Rectal smooth muscle tissue (tissue), 1 donor: ENCODE measurements around the gene FLCN.
A peak's percentile ranks its signal among the peaks of the same experiment; 100 is the strongest.

Experiments used
- H3K27ac ChIP-seq: one replicate; pipeline ENCODE4 v1.7.0; 2013; ENCODE audit warnings: low read depth, low read length, inconsistent platforms
- H3K27me3 ChIP-seq: one replicate; pipeline ENCODE4 v1.7.0; 2013; ENCODE audit warnings: low read length; ENCODE audit not compliant: control insufficient read depth, insufficient read depth
- H3K36me3 ChIP-seq: one replicate; pipeline ENCODE4 v1.7.0; 2013; ENCODE audit warnings: low read length; ENCODE audit not compliant: control insufficient read depth, insufficient read depth
- H3K4me1 ChIP-seq: one replicate; pipeline ENCODE4 v1.7.0; 2013; ENCODE audit warnings: low read length; ENCODE audit not compliant: control insufficient read depth, insufficient read depth
- H3K4me3 ChIP-seq: one replicate; pipeline ENCODE4 v1.7.0; 2013; ENCODE audit warnings: low read length
- H3K9ac ChIP-seq: one replicate; pipeline ENCODE4 v1.7.0; 2013; ENCODE audit warnings: low read length

Gene FLCN

DNA sequence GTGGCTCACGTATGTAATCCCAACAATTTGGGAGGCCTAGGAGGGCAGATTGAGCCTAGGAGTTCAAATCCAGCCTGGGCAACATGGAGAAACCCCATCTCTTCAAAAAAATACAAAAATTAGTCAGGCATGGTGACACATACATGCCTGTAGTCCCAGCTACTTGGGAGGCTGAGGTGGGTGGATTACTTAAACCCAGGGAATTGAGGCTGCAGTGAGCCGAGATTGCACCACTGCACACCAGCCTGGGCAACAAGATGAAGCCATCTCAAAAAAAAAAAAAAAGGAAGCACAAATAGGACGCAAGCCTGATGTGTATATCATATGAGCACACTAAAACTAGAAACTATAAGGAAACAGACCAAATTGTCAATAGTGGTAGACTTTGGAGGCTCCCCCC, 17.1 kb upstream of the FLCN start:
- no peak overlapping the region for H3K27ac ChIP-seq
- no peaks in the 10 kb centered on the region for H3K27me3 ChIP-seq
- no peak overlapping the region for H3K9ac ChIP-seq
- peaks cover 28% of the 10 kb centered on the region for H3K36me3 ChIP-seq
- no peak overlapping the region for H3K4me3 ChIP-seq
- no peaks in the 10 kb centered on the region for H3K4me1 ChIP-seq

DNA sequence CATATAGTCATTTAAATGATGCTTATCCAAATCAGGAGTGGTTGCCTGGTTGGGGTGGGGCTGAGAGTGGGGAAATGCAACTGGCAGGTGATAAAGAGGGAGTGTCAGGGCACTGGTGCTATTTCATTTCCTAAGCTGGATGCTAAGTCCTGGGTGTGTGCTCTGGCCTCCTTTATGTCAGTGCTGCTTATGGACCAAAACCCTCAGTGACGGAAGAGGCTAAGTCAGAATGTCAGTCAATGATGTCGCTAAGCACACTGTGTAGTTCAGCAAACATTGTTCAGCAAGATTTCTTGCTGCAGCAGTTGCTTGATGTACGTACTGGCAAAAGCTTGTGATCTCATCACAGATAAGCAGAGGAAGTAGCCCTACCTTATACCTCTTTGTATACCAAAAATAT, 16.4 kb upstream of the FLCN start:
- H3K27me3 ChIP-seq: no peaks in the 10 kb centered on the region
- no peak overlapping the region for H3K4me3 ChIP-seq
- peaks cover 26% of the 10 kb centered on the region for H3K36me3 ChIP-seq
- H3K27ac ChIP-seq: no peak overlapping the region
- no peaks in the 10 kb centered on the region for H3K4me1 ChIP-seq
- no peak overlapping the region for H3K9ac ChIP-seq

DNA sequence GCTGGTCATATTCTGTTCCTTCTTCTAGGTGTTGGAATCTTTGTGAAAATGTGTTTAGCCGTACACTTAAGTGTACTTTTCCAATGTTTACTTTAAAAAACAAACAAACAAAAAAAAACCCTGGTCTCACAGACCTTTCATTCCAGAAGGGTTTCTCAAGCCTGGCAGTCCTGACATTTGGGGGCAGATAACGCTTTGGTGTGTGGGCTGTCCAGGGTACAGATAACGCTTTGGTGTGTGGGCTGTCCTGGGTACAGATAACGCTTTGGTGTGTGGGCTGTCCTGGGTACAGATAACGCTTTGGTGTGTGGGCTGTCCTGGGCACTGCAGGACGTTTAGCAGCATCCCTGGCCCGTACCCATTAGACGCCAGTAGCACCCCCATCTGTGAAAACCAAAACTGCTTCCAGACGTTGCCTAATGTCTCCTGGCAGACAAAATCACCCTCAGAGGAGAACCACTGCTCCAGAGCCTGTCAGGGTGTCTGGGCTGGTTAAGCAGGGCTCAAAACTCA, 15.2 kb upstream of the FLCN start:
- H3K4me1 ChIP-seq: no peaks in the 10 kb centered on the region
- peaks cover 25% of the 10 kb centered on the region for H3K36me3 ChIP-seq
- no peak overlapping the region for H3K27ac ChIP-seq
- no peak overlapping the region for H3K4me3 ChIP-seq
- H3K27me3 ChIP-seq: no peaks in the 10 kb centered on the region
- H3K9ac ChIP-seq: no peak overlapping the region

- peaks cover 6% of the 10 kb centered on the region for H3K36me3 ChIP-seq
- H3K4me1 ChIP-seq: no peaks in the 10 kb centered on the region
- H3K9ac ChIP-seq: no peak overlapping the region
- H3K27ac ChIP-seq: no peak overlapping the region
- H3K27me3 ChIP-seq: no peaks in the 10 kb centered on the region
- no peak overlapping the region for H3K4me3 ChIP-seq
These were observed 9.9 kb upstream of the FLCN start for GRCh38 chr17:17246879-17247278.

DNA sequence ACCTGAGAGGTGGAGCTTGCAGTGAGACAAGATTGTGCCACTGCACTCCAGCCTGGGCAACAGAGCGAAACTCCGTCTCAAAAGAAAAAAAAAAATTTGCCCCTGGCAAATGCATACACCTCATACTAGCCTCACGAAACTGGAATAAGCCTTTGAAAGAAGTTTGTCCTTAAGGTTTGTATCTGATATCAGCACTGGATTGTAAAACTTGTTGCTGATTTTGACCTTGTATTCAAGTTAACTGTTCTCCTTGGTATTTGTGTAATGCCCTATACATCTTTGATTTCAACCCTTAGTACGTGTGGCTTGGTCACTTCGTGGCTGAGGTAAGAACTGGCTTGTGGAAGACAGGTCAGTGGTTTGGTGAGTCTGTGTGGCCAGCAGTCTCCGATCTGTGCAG, 6.2 kb upstream of the FLCN start:
- Histone ChIP-seq H3K36me3 (peaks cover 3% of the 10 kb centered on the region), H3K27ac (no peak overlapping the region), H3K4me1 (no peaks in the 10 kb centered on the region), H3K27me3 (no peaks in the 10 kb centered on the region), H3K9ac (no peak overlapping the region), H3K4me3 (no peak overlapping the region)

GRCh38 chr17:17242246-17242645, 5.3 kb upstream of the FLCN start:
- no peak overlapping the region for H3K27ac ChIP-seq
- no peaks in the 10 kb centered on the region for H3K27me3 ChIP-seq
- no peaks in the 10 kb centered on the region for H3K4me1 ChIP-seq
- no peak overlapping the region for H3K9ac ChIP-seq
- H3K36me3 ChIP-seq: no peaks in the 10 kb centered on the region
- no peak overlapping the region for H3K4me3 ChIP-seq

GRCh38 chr17:17241656-17242055, 4.7 kb upstream of the FLCN start:
- no peak overlapping the region for H3K9ac ChIP-seq

GRCh38 chr17:17239832-17240231, 2.9 kb upstream of the FLCN start:
- Histone ChIP-seq H3K4me1 (peaks cover 7% of the 10 kb centered on the region), H3K27me3 (no peaks in the 10 kb centered on the region), H3K36me3 (no peaks in the 10 kb centered on the region), H3K4me3 (no peak overlapping the region), H3K9ac (no peak overlapping the region), H3K27ac (no peak overlapping the region)

More at GRCh38 chr17:17241656-17242055, 4.7 kb upstream of the FLCN start:
- Histone ChIP-seq H3K4me1 (no peaks in the 10 kb centered on the region), H3K36me3 (no peaks in the 10 kb centered on the region), H3K27ac (no peak overlapping the region), H3K4me3 (no peak overlapping the region), H3K27me3 (no peaks in the 10 kb centered on the region)

GRCh38 chr17:17236295-17237025, 508 bp downstream of the FLCN start:
- no peaks in the 10 kb centered on the region for H3K36me3 ChIP-seq
- peak overlapping the region; percentile 92 for H3K4me3 ChIP-seq
- peak overlapping the region; percentile 84 for H3K9ac ChIP-seq
- H3K4me1 ChIP-seq: peaks cover 7% of the 10 kb centered on the region
- H3K27me3 ChIP-seq: no peaks in the 10 kb centered on the region
- H3K27ac ChIP-seq: peak overlapping the region; percentile 97

DNA sequence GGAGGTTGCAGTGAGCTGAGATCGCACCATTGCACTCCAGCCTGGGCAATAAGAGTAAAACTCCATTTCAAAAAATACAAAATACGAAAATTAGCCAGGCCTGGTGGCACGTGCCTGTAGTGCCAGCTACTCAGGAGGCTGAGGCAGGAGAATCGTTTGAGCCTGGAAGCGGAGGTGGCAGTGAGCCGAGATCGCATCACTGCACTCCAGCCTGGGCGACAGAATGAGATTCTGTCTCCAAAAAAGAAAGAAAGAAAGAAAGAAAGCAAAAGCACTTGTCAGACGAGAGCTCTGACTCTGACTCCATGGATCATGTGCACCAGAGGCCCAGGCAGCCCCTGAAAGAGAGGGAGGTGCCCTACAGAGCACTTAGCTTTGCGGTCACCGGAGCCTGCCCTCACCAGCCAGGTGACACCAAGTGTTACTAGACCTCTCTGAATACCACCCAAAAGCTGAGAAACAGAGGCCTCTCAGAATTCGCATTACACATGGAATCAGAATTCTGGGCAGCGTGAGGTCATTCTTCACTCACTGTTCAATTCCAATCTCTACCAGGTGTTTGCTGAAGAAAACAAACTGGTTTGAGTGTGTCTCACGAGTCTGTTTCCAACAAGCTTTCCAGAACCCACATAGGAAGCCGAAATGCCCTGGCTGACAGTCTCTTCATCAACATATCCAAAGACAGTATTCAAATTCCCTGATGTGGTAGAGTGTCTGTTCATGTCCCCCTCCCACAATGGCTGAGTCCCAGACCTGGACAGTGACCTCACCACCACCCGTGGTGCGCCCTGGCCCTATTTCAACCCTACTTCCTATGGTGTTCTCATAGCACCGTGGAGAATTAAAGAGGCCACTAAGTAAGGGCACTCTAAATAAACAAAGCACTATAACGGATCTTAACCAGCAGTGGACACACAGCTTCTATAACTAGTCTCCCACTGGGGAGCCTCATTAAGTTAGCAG, 1.5 kb downstream of the FLCN start:
- no peak overlapping the region for H3K9ac ChIP-seq
- no peaks in the 10 kb centered on the region for H3K36me3 ChIP-seq
- H3K27ac ChIP-seq: no peak overlapping the region
- peak overlapping the region; percentile 92 for H3K4me3 ChIP-seq
- peaks cover 7% of the 10 kb centered on the region for H3K4me1 ChIP-seq
- no peaks in the 10 kb centered on the region for H3K27me3 ChIP-seq

GRCh38 chr17:17232303-17232621, 4.7 kb downstream of the FLCN start:
- Histone ChIP-seq H3K4me3 (no peak overlapping the region), H3K9ac (no peak overlapping the region), H3K4me1 (peaks cover 7% of the 10 kb centered on the region), H3K27ac (no peak overlapping the region), H3K27me3 (no peaks in the 10 kb centered on the region), H3K36me3 (peaks cover 22% of the 10 kb centered on the region)

DNA sequence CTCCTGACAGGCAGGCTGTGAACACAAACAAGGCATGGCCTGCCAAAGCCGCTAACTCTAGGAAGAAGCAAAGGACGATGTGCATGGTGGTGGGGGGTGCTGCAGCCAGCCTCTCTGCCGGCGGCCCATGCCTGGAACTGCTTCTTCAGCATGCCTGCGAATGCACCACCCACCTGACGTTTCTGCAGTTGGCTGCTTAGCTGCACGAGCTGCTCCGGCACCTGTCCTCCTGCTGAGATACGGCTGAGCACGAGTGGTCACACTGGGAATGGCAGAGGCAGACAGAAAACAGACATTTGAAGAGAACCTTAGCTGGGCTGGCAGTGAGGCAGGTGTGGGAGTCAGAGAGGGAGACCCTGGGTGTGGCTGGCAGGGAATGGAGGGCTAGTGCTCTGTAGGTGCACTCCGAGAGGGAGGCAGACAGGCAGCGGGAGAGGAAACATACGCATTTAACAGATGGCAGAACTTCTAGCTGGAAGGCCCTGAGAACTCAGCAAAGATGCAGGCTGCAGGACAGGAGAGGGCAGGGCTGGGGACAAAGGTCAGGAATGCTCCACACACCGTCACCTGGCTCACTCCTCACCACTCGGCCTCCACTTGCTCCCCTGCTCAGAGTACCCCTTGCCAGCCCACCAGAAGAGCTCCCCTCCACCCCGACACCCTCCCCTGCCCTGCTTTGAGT, 5.2 kb downstream of the FLCN start:
- no peak overlapping the region for H3K9ac ChIP-seq
- no peak overlapping the region for H3K4me3 ChIP-seq
- no peak overlapping the region for H3K27ac ChIP-seq
- peaks cover 25% of the 10 kb centered on the region for H3K36me3 ChIP-seq
- no peaks in the 10 kb centered on the region for H3K27me3 ChIP-seq
- peaks cover 7% of the 10 kb centered on the region for H3K4me1 ChIP-seq
